Measurements from ENCODE around the gene RB1.

The RB1 gene

DNA sequence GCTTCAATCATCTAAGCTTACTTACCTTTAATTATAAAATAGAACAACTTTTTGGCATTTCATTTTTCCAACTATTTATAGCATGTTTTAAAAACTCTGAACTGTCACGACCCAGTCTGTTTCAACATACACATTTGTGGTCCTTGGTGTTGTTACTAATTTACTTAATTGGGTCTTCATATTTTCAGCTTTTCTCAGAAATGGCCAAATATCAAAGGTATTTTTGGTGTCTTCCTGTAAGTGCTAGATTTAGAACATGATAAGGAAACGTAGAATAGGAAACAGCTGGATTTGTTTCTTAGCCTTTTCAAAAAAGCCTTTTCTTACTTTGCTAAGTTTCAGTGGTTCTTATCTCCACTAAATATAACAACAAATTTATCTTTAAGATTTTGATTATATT is 97.9 kb downstream of the RB1 start:
- peaks cover 2% of the 10 kb centered on the region for H3K36me3 ChIP-seq
- H3K27me3 ChIP-seq, result no peaks in the 10 kb centered on the region
- no peaks in the 10 kb centered on the region for H4K20me1 ChIP-seq
- peaks cover 89% of the 10 kb centered on the region for H3K4me1 ChIP-seq
- peak overlapping the region; percentile 70 for H3K9ac ChIP-seq
- H3K4me3 ChIP-seq, result peak overlapping the region; percentile 54; the same call in 1 of the 2 replicates
- TF ChIP-seq Cebpa-rat (IDR thresholded peaks at IDR 0.05), result no peak
- no peaks in the 10 kb centered on the region for H3K9me3 ChIP-seq
- H3K4me2 ChIP-seq, result peak overlapping the region; percentile 89
- peak overlapping the region; percentile 87 for H3K27ac ChIP-seq

DNA sequence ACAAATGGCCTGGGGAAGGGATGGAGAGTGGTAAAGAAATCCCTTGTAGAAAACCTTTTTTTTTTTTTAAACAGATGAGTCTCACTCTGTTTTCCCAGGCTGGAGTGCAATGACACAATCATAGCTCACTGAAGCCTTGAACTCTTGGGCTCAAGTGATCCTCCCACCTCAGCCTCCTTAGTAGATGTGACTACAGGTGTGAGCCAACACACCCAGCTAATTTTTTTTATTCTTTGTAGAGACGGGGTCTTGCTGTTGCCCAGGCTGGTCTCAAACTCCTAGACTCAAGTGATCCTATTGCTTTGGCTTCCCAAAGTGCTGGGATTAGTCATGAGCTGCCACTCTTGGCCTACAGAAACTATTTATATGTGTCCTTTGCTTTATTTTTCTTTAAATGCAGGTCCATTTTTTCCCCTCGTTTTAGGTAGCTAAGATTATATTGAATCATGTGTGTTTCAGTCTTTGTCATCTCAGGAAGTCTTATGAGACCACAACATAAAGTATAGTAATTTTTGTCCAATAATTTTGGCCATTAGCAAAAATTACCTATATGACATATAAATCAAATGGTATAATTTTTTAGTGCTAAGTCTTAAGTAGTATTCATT is 98.9 kb downstream of the RB1 start:
- Histone ChIP-seq H3K9me3 (no peaks in the 10 kb centered on the region), H3K4me1 (peaks cover 93% of the 10 kb centered on the region), H4K20me1 (no peaks in the 10 kb centered on the region), H3K27me3 (no peaks in the 10 kb centered on the region), H3K9ac (peak overlapping the region; percentile 36; the same call in 1 of the 2 replicates), H3K36me3 (peaks cover 9% of the 10 kb centered on the region), H3K4me3 (no peak overlapping the region), H3K4me2 (peak overlapping the region; percentile 70), H3K27ac (peak overlapping the region; percentile 87)
- TF ChIP-seq Cebpa-rat (IDR thresholded peaks at IDR 0.05), result no peak

DNA sequence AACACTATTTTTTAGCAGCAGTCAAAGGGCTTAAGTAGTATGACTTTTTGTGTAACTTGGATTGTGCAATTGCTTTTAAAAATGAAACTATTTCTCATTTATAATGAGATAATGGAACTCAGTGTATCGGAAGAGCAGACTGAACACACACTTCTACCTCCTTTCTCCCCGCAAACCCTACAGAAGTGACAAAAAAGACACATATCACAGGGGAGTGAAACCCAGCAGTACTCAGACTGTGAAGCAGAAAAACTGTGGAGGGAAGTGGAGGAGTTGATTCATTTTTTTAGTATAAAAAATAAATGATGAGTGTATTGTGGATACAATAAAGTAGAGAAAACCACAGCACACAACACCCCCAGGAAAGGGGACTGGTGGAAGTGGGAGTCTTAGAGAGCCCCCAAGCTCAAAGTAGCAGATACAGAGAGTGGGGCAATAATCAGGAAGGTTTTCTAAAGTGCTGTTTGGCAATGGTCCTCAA is 99.6 kb downstream of the RB1 start:
- no peaks in the 10 kb centered on the region for H3K27me3 ChIP-seq
- peak overlapping the region; percentile 29 for H3K4me3 ChIP-seq
- peak overlapping the region; percentile 65 for H3K9ac ChIP-seq
- H3K9me3 ChIP-seq, result no peaks in the 10 kb centered on the region
- peak overlapping the region; percentile 83 for H3K4me2 ChIP-seq
- no peaks in the 10 kb centered on the region for H4K20me1 ChIP-seq
- H3K4me1 ChIP-seq, result peaks cover 88% of the 10 kb centered on the region
- TF ChIP-seq Cebpa-rat (IDR thresholded peaks at IDR 0.05), result 0 out of 2 replicates have a peak, but pooled peaks have one; percentile 46
- H3K36me3 ChIP-seq, result peaks cover 9% of the 10 kb centered on the region
- peak overlapping the region; percentile 87 for H3K27ac ChIP-seq

DNA sequence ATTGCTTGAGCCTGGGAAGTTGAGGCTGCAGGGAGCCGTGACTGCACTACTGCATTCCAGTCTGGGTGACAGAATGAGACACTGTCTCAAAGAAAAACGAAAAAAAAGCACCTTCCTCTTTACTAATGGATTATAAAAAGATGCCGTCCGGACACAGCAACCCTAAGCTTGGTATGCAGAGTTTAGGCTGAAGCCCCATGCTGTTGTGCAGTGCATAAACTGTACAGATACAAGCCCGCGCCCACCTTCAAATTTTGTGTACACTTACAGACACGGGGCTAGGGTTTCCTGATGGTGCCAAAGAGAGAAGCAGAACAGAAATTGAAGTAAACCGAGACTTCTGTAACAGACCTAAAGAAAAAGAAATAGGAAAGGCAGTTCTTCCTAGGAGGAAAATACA is 100.4 kb downstream of the RB1 start:
- Histone ChIP-seq H3K27me3 (no peaks in the 10 kb centered on the region), H4K20me1 (no peaks in the 10 kb centered on the region)

DNA sequence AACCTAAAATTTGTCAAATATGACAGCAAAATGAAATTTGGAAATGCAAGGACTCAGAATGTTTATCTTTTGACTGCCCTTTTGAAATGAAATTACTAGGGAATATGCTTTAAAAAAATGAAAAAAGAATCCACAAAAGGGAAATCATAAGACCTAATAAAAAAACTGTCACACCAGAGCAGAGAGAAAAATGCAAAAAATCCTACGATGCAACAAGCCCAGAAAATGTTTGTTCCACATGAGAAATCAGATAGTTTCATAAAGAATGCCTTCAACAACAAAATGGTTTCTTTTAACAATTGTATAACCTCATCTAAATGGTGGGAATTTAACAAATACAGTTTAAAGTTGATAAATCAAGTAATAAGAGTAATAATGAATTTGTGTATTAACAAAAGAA is 101.4 kb downstream of the RB1 start:
- H3K36me3 ChIP-seq, result peaks cover 12% of the 10 kb centered on the region
- H3K9me3 ChIP-seq, result no peaks in the 10 kb centered on the region
- H3K27ac ChIP-seq, result peak overlapping the region; percentile 87
- peak overlapping the region; percentile 83 for H3K4me2 ChIP-seq
- no peaks in the 10 kb centered on the region for H3K27me3 ChIP-seq
- peaks cover 73% of the 10 kb centered on the region for H3K4me1 ChIP-seq
- peak overlapping the region; percentile 65 for H3K9ac ChIP-seq
- H3K4me3 ChIP-seq, result no peak overlapping the region
- H4K20me1 ChIP-seq, result no peaks in the 10 kb centered on the region
- no peak for TF ChIP-seq Cebpa-rat (IDR thresholded peaks at IDR 0.05)

More for the DNA sequence above, 100.4 kb downstream of the RB1 start:
- peak overlapping the region; percentile 29; the same call in 1 of the 2 replicates for H3K4me3 ChIP-seq
- H3K9ac ChIP-seq, result peak overlapping the region; percentile 65
- peaks cover 83% of the 10 kb centered on the region for H3K4me1 ChIP-seq
- peak overlapping the region; percentile 83 for H3K4me2 ChIP-seq
- H3K9me3 ChIP-seq, result no peaks in the 10 kb centered on the region
- H3K27ac ChIP-seq, result peak overlapping the region; percentile 87
- TF ChIP-seq Cebpa-rat (IDR thresholded peaks at IDR 0.05), result no peak
- H3K36me3 ChIP-seq, result peaks cover 9% of the 10 kb centered on the region

DNA sequence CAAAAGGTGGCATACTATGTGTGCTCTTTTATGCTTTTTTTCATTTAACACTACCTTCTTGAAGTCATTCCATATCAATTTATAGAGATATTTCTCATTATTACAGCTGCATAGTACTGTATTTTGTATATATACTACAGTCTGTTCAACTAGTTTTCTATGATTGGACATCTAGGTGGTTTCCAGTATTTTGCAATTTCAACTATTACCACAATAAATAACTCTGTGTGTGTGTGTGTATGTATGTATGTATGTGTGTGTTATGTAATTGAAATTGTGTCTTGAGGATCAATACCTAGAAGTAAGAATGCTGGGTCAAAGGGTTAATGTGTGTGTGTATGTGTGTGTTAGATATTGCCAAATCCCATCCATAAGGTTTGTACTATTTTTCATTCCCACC is 102.3 kb downstream of the RB1 start:
- H4K20me1 ChIP-seq, result no peaks in the 10 kb centered on the region
- H3K9me3 ChIP-seq, result no peaks in the 10 kb centered on the region
- H3K4me1 ChIP-seq, result peaks cover 63% of the 10 kb centered on the region
- no peak overlapping the region for H3K27ac ChIP-seq
- H3K4me2 ChIP-seq, result no peak overlapping the region
- no peak overlapping the region for H3K4me3 ChIP-seq
- no peak overlapping the region for H3K9ac ChIP-seq
- no peaks in the 10 kb centered on the region for H3K27me3 ChIP-seq
- H3K36me3 ChIP-seq, result peaks cover 12% of the 10 kb centered on the region
- TF ChIP-seq Cebpa-rat (IDR thresholded peaks at IDR 0.05), result no peak

DNA sequence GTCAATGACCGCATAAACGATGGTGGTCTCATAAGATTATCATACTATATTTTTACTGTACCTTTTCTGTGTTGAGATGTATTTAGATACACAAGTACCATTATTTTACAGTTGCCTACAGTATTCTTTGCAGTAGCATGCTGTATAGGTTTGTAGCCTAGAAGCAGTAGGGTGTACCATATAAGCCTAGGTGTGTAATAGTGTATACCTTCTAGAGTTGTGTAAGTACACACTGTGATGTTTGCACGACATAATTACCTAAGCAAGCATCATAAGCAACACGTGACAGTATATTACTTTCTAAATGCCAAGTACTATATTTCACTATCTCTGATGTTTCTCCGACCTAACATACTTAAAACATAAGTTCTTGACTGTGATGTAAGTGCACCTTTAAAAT is 106.6 kb downstream of the RB1 start:
- H4K20me1 ChIP-seq, result no peaks in the 10 kb centered on the region
- H3K4me3 ChIP-seq, result peak overlapping the region; percentile 68
- peak overlapping the region; percentile 49 for H3K4me2 ChIP-seq
- H3K36me3 ChIP-seq, result peaks cover 22% of the 10 kb centered on the region
- peaks cover 6% of the 10 kb centered on the region for H3K9me3 ChIP-seq
- H3K27me3 ChIP-seq, result no peaks in the 10 kb centered on the region
- 0 out of 2 replicates have a peak overlapping the region, but pooled peaks have one; percentile 16 for H3K27ac ChIP-seq
- no peak for TF ChIP-seq Cebpa-rat (IDR thresholded peaks at IDR 0.05)
- H3K9ac ChIP-seq, result no peak overlapping the region
- H3K4me1 ChIP-seq, result peaks cover 29% of the 10 kb centered on the region

DNA sequence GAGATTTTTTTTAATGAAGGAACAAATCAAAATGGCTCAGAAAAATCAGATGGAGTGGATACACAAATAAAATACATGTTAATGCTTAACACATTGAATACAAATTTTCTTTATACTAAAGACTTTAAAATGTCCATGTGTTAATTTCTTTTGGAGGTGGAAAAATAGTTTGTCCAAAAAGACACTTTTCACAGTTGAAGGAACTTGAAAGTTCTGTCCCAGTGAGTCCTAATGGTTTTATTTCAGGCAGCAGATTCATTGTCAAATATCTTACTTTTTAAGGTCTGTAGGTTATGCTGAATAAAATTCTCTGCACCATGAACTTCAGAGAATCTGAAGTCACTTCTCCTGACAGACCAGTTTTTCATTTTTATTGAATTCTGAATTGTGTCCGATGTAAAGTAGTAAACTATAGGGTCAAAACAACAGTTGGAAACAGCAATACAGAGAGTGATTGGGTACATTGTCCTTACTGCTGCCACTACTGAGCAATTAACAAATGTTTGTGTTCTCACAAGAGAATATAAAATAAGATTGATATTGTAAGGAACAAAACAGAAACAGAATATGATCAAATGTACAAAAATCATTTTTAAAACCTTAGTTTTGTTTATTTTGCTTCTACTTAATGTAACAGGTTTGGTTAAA is 107.7 kb downstream of the RB1 start:
- Histone ChIP-seq H3K4me2 (peak overlapping the region; percentile 62), H3K4me3 (peak overlapping the region; percentile 68), H3K27me3 (no peaks in the 10 kb centered on the region), H3K36me3 (peaks cover 32% of the 10 kb centered on the region), H3K4me1 (peaks cover 19% of the 10 kb centered on the region), H3K27ac (peak overlapping the region; percentile 75), H3K9ac (peak overlapping the region; percentile 80), H4K20me1 (no peaks in the 10 kb centered on the region), H3K9me3 (peaks cover 17% of the 10 kb centered on the region)
- no peak for TF ChIP-seq Cebpa-rat (IDR thresholded peaks at IDR 0.05)

DNA sequence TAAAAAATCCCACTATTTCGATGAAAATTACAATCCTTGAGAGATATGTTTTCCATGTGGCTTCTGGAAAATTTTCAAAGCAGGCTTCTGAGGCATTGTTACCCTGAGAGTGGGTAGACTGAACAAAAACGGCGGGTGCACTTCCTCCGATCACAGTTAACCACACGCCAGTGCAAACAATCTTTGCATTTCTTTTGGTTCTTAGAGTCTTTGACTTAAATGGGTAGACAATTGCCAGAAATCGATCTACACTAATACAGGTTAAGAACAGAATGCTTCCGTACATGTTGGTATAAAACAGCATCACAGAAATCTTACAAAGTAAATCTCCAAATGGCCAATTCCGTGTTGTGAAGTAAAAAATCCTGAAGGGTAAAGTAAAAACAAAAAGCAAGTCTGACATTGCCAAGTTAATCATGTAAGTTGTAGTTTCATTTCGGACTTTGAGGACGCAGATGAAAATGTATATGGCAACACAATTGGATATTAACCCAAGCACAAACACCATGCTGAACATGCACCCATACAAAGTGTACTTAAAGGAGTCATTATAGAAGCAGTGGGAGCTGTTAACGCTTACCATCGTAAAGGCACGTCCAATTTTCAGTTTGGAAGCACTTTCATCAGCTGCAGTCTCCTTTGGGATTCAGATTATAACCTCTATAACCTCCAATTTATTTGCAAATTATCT is 108.4 kb downstream of the RB1 start:
- Histone ChIP-seq H3K9me3 (peaks cover 24% of the 10 kb centered on the region), H3K4me2 (peak overlapping the region; percentile 62), H4K20me1 (no peaks in the 10 kb centered on the region), H3K4me1 (peaks cover 12% of the 10 kb centered on the region), H3K9ac (peak overlapping the region; percentile 80), H3K36me3 (peaks cover 32% of the 10 kb centered on the region), H3K27me3 (no peaks in the 10 kb centered on the region), H3K4me3 (peak overlapping the region; percentile 68), H3K27ac (peak overlapping the region; percentile 75)
- TF ChIP-seq Cebpa-rat (IDR thresholded peaks at IDR 0.05), result no peak

Measured in BLaER1 (cell line).